CD14-positive monocyte (primary cell): ENCODE results near the gene PPP4R3A. TPM values are rescaled to one million over a fixed set of nuclear protein-coding genes. Genes with fewer than 3 reads are reported as not detected.

Experiments used
- DNase-seq, 3 donors: peaks; one replicate each; pipeline ENCODE4 v3.0.0-alpha.2; 2011 to 2022
- H2AFZ ChIP-seq: 2 replicates; pipeline ENCODE4 v1.6.0; 2012; ENCODE audit warnings: mild to moderate bottlenecking, low read depth, low read length, inconsistent platforms; ENCODE audit not compliant: insufficient read depth, poor library complexity, severe bottlenecking
- H3K27ac ChIP-seq, 2 donors: 1 replicate in 1 of 2; 2 replicates in 1 of 2; pipeline ENCODE4 v1.5.1; 2012 to 2013; ENCODE audit warnings: low read length in 2 of 2, control low read depth in 1 of 2, inconsistent platforms in 1 of 2, low read depth in 1 of 2, mild to moderate bottlenecking in 1 of 2
- H3K27me3 ChIP-seq, 2 donors: one replicate each; pipeline versions ENCODE4 v1.6.0 to v1.6.1; 2011 to 2013; ENCODE audit warnings: low read length in 2 of 2; ENCODE audit not compliant: control insufficient read depth in 2 of 2, insufficient read depth in 2 of 2
- H3K36me3 ChIP-seq, 2 donors: replicated peaks in 1 of 2; 1 replicate in 1 of 2; 2 replicates in 1 of 2; pipeline versions ENCODE4 v1.5.1 to v1.6.1; 2012 to 2013; ENCODE audit warnings: low read length in 2 of 2, control low read depth in 1 of 2, inconsistent platforms in 1 of 2, mild to moderate bottlenecking in 1 of 2; ENCODE audit not compliant: insufficient read depth in 2 of 2, control insufficient read depth in 1 of 2
- H3K4me1 ChIP-seq, 2 donors: 1 replicate in 1 of 2; 2 replicates in 1 of 2; pipeline versions ENCODE4 v1.5.1 to v1.6.1; 2012 to 2013; ENCODE audit warnings: low read length in 2 of 2, control low read depth in 1 of 2, inconsistent platforms in 1 of 2, mild to moderate bottlenecking in 1 of 2, moderate library complexity in 1 of 2; ENCODE audit not compliant: insufficient read depth in 2 of 2, control insufficient read depth in 1 of 2
- H3K4me2 ChIP-seq: replicated peaks from 2 replicates; pipeline ENCODE3; 2012; ENCODE audit warnings: low read length, moderate library complexity, mild to moderate bottlenecking; ENCODE audit not compliant: poor library complexity, severe bottlenecking; ENCODE audit errors: extremely low read depth
- H3K4me3 ChIP-seq, 3 experiments: fragments of 200-600 bp in 1 of 3; sonication (generic) in 1 of 3; replicated peaks in 1 of 3; 1 replicate in 2 of 3; 2 replicates in 1 of 3; pipeline ENCODE4 v1.5.1; 2011 to 2013; ENCODE audit warnings: low read length in 3 of 3, mild to moderate bottlenecking in 3 of 3, control low read depth in 2 of 3, low read depth in 2 of 3, inconsistent platforms in 1 of 3, moderate library complexity in 1 of 3
- H3K79me2 ChIP-seq: 2 replicates; pipeline ENCODE4 v1.6.0; 2012; ENCODE audit warnings: mild to moderate bottlenecking, control low read depth, inconsistent platforms, low read length, moderate library complexity; ENCODE audit not compliant: insufficient read depth
- H3K9ac ChIP-seq: 2 replicates; pipeline ENCODE4 v1.6.0; 2017; ENCODE audit warnings: low read length, mild to moderate bottlenecking; ENCODE audit not compliant: insufficient read depth, poor library complexity, severe bottlenecking
- H3K9me3 ChIP-seq, 2 donors: replicated peaks in 1 of 2; 1 replicate in 1 of 2; 2 replicates in 1 of 2; pipeline versions ENCODE4 v1.5.1 to v1.6.1; 2012 to 2013; ENCODE audit warnings: low read length in 2 of 2, control low read depth in 1 of 2; ENCODE audit not compliant: control insufficient read depth in 1 of 2, insufficient read depth in 1 of 2
- H4K20me1 ChIP-seq: 2 replicates; pipeline ENCODE4 v1.6.0; 2012; ENCODE audit warnings: mild to moderate bottlenecking, low read length, control low read depth, moderate library complexity; ENCODE audit not compliant: insufficient read depth
- H3K27ac Mint-ChIP-seq, 7 donors: one replicate each; pipeline ENCODE4 v1.8.0; 2020; ENCODE audit warnings: mild to moderate bottlenecking in 7 of 7, mixed read lengths in 7 of 7, moderate library complexity in 6 of 7, inconsistent platforms in 2 of 7
- H3K27me3 Mint-ChIP-seq, 3 donors: one replicate each; pipeline ENCODE4 v1.8.0; 2021 to 2022; ENCODE audit warnings: low read depth in 3 of 3, mild to moderate bottlenecking in 3 of 3, mixed read lengths in 3 of 3, moderate library complexity in 3 of 3, inconsistent platforms in 1 of 3
- H3K36me3 Mint-ChIP-seq, 2 donors: one replicate each; pipeline ENCODE4 v1.8.0; 2020; ENCODE audit warnings: mixed read lengths in 2 of 2, inconsistent platforms in 1 of 2, mild to moderate bottlenecking in 1 of 2
- H3K4me1 Mint-ChIP-seq: one replicate; pipeline ENCODE4 v1.8.0; 2020; ENCODE audit warnings: mild to moderate bottlenecking, mixed read lengths
- H3K4me3 Mint-ChIP-seq, 2 donors: one replicate each; pipeline ENCODE4 v1.8.0; 2020; ENCODE audit warnings: mild to moderate bottlenecking in 2 of 2, mixed read lengths in 2 of 2, moderate library complexity in 1 of 2
- H3K9me3 Mint-ChIP-seq, 7 donors: one replicate each; pipeline ENCODE4 v1.8.0; 2020 to 2022; ENCODE audit warnings: mixed read lengths in 7 of 7, mild to moderate bottlenecking in 6 of 7, moderate library complexity in 6 of 7, inconsistent platforms in 2 of 7
- WGBS: methylation state at CpG from one replicate; pipeline ENCODE4 v1.1.5; 2013; ENCODE audit warnings: missing lambda C conversion rate; ENCODE audit not compliant: insufficient coverage; 5-methylcytosine and 5-hydroxymethylcytosine counted together
- intact Hi-C, 2 donors: fragments of 100-400 bp; cut with micrococcal nuclease; formaldehyde crosslinking; loops; one replicate each; pipeline versions ENCODE4 v1.15.0 to v1.15.1; 2023
- polyA plus RNA-seq, 3 donors: library from polyadenylated mRNA; depleted of rRNA in 1 of 3; unstranded in 2 of 3; stranded (reverse) in 1 of 3; fragments of 300-500 nt in 2 of 3; fragments of >200 nt in 1 of 3; fragmentation: Illumina TruSeq in 2 of 3; gene quantifications; 1 replicate in 2 of 3; 2 replicates in 1 of 3; pipeline ENCODE4 v1.2.3, GENCODE V29; 2012 to 2021
- TF ChIP-seq, protein P1 (sequence below): fragments of 200-600 bp; IDR thresholded peaks from one replicate; pipeline ENCODE4 v1.8.0; 2022; ENCODE audit warnings: antibody characterized with exemption, mild to moderate bottlenecking

Gene PPP4R3A
- polyA plus RNA-seq, 3 donors, result 31.4 to 71.0 (median 41.2) TPM

DNA sequence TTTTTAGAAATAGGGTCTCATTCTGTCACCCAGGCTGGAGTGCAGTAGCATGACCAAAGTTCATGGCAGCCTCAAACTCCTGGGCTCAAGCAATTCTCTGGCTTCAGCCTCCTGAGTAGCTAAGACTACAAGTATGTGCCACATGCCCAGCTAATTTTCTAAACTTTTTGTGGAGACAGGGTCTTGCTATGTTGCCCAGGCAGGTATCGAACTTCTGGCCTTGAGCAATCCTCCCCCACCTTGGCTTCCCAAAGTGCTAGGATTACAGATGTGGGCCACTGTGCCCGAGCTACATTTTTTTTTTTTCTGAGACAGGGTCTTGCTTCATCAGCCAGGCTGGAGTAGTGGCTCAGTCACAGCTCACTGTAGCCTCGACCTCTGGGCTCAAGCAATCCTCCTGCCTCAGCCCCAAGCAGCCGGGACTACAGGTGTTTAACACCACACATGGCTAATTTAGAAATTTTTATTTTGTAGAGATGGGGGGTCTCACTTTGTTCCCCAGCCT lies 7.1 kb downstream of the PPP4R3A start:
- Histone ChIP-seq H3K79me2 (peaks cover 99% of the 10 kb centered on the region), H3K4me3 (no peak overlapping the region), H3K36me3 (peaks cover 9 to 59% of the 10 kb centered on the region in 2 donors), H3K9me3 (no peaks in the 10 kb centered on the region), H3K27me3 (no peaks in the 10 kb centered on the region), H3K27ac (peak overlapping the region in 1 of 2 donors; percentile 49), H3K4me2 (no peak overlapping the region), H2AFZ (no peak overlapping the region), H3K4me1 (peaks cover 9 to 32% of the 10 kb centered on the region in 2 donors), H4K20me1 (peaks cover 96% of the 10 kb centered on the region), H3K9ac (no peak overlapping the region)
- Mint-ChIP-seq H3K9me3 (no peaks in the 10 kb centered on the region), H3K27ac (peak overlapping the region in 5 of 7 donors; percentile 5 to 52 (median 13)), H3K27me3 (no peaks in the 10 kb centered on the region), H3K36me3 (peaks cover 18 to 63% of the 10 kb centered on the region in 2 donors), H3K4me3 (no peak overlapping the region), H3K4me1 (peaks cover 34% of the 10 kb centered on the region)
- no peak for DNase-seq
- intact Hi-C loops, result no loop called here
- WGBS, result 50% methylated on average over 1 of the region's 4 CpGs
- TF ChIP-seq, protein P1, sequence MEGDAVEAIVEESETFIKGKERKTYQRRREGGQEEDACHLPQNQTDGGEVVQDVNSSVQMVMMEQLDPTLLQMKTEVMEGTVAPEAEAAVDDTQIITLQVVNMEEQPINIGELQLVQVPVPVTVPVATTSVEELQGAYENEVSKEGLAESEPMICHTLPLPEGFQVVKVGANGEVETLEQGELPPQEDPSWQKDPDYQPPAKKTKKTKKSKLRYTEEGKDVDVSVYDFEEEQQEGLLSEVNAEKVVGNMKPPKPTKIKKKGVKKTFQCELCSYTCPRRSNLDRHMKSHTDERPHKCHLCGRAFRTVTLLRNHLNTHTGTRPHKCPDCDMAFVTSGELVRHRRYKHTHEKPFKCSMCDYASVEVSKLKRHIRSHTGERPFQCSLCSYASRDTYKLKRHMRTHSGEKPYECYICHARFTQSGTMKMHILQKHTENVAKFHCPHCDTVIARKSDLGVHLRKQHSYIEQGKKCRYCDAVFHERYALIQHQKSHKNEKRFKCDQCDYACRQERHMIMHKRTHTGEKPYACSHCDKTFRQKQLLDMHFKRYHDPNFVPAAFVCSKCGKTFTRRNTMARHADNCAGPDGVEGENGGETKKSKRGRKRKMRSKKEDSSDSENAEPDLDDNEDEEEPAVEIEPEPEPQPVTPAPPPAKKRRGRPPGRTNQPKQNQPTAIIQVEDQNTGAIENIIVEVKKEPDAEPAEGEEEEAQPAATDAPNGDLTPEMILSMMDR, result no peak

DNA sequence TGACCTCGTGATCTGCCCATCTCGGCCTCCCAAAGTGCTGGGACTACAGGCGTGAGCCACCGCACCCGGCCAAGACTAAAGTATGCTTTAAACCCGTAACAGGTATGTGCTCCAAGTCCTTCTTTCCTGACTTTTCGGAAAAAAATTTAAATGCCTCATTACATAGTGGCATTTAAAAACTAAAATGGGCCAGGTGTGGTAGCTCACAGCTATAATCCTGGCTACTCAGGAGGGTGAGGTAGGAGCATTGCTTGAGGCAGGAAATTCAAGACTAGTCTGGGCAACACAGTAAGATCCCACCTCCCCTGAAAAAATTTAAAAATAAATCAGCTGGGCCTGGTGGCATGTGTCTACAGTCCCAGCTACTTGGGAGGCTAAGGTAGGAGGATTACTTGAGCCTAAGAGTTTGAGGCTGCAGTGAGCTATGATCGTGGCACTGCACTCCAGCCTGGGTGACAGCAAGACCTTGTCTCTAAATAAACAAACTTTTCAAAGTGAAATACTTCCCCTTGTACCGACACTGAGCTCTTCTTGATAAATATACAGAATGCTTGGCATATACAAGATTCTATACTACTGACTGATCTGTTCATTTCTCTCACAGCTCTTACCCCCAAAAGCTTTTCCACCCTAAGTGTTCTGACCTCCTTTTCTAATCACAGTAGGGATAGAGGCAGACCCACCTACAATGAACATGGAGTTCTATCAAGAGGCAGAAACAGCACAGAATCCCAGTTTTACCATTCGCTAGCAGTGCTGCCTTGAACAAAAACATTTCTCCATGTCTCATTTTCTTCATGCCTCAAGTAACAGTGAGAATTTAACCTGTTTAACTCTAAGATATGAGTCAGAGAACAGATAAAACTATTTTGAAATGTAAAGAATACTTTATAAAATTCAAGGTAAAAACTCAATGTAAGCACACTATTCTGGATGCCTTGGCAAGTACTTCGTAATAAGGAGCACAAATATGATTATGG lies 7.9 kb downstream of the PPP4R3A start:
- TF ChIP-seq, protein P1, result no peak
- Mint-ChIP-seq H3K27ac (peak overlapping the region in 2 of 7 donors; percentile 4 to 52), H3K4me3 (no peak overlapping the region), H3K27me3 (no peaks in the 10 kb centered on the region), H3K36me3 (peaks cover 24 to 59% of the 10 kb centered on the region in 2 donors), H3K4me1 (peaks cover 38% of the 10 kb centered on the region), H3K9me3 (no peaks in the 10 kb centered on the region)
- Histone ChIP-seq H3K4me3 (no peak overlapping the region), H2AFZ (no peak overlapping the region), H3K27ac (peak overlapping the region in 1 of 2 donors; percentile 49), H3K27me3 (no peaks in the 10 kb centered on the region), H3K4me2 (no peak overlapping the region), H3K79me2 (peaks cover 100% of the 10 kb centered on the region), H3K9ac (no peak overlapping the region), H3K4me1 (peaks cover 8 to 34% of the 10 kb centered on the region in 2 donors), H4K20me1 (peaks cover 99% of the 10 kb centered on the region), H3K9me3 (no peaks in the 10 kb centered on the region), H3K36me3 (peaks cover 9 to 59% of the 10 kb centered on the region in 2 donors)
- no peak for DNase-seq
- 86% methylated on average over 1 of the region's 11 CpGs for WGBS
- intact Hi-C loops, result no loop called here
